GM21381 (cell line): Measurements from ENCODE around the gene SRI.
A peak's percentile ranks its signal among the peaks of the same experiment; 100 is the strongest.
"Not testable (repeated sequence)": the region's sequence is repeated elsewhere in the genome, so short reads cannot be mapped to it uniquely, and the experiment has no call there.

Experiments used
- ATAC-seq: cut with Tn5 transposase; IDR thresholded peaks from one replicate; pipeline ENCODE4 v1.9.1; 2021; ENCODE audit warnings: mild to moderate bottlenecking, moderate library complexity; ENCODE audit not compliant: unreplicated experiment

Gene SRI, protein sequence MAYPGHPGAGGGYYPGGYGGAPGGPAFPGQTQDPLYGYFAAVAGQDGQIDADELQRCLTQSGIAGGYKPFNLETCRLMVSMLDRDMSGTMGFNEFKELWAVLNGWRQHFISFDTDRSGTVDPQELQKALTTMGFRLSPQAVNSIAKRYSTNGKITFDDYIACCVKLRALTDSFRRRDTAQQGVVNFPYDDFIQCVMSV

DNA sequence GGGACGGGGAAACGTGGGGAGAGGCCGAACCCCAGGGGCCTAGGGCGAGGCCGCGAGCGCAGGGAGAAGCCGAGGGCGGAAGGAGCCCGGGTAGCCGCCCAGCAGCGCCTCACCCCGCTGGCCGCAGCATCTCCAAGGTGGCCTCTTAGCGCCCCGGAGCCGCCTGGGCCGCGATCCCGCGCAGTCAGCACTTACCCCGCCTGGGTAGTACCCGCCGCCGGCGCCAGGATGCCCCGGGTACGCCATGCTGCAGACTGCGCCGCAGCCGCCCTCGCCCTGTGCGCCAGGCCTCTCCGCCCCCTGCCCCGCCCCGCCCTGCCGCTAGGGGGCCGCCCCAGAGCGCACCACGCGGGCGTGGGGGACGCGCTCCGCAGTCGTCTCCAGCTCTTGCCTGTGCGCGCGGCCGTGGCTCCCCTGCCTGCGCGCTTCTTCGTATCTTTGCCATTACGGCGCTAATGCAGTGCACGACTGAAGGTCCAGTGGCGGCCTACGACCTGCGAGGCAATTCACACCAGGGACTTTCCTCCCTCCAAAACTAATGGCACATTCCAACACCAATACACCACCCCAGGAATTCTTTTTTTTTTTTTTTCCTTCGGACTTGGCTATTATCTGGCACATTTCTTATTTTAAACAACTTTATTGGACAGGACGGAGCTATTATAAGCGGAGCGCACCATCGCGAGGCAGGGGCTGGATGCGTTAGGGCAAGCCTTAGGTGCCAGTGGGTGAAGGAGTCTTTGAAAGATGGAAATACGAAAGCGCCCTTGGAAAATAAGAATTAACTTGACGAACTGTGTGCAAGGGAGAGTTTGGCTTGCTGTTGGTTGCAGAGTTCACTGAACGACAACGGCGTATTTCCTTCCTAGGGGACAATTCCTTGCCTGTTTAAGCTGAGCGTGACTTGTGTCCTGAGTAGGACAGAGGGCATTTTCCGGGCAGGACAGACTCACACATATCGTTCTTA is at the start of gene SRI:
SRI (minus strand) TSS at position 258 of the 967 bp plus-strand sequence; CDS start at position 246, 12 bp downstream.
- peak; percentile 68 for ATAC-seq

- ATAC-seq: no peak
Measured at GRCh38 chr7:88269586-88269985, 49.7 kb upstream of the SRI start.

DNA sequence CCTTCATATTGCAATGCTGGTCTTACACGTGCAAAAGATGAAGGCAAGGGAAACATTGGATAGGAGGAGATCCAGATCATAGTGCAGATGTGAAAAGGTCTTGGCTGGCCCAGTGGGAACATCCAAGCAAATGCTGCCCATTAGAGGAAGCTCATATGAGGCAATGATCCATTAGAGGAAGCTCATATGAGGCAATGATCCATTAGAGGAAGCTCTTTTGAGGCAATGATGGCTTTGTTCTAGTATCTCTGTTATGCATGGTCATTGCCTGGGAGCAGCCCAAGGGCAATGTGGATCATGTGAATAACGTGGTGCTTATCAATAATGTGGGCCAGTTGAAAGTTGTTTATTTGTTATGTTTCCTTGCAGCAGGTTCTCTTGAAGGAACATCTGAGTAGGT is 49.0 kb upstream of the SRI start:
- no peak for ATAC-seq

DNA sequence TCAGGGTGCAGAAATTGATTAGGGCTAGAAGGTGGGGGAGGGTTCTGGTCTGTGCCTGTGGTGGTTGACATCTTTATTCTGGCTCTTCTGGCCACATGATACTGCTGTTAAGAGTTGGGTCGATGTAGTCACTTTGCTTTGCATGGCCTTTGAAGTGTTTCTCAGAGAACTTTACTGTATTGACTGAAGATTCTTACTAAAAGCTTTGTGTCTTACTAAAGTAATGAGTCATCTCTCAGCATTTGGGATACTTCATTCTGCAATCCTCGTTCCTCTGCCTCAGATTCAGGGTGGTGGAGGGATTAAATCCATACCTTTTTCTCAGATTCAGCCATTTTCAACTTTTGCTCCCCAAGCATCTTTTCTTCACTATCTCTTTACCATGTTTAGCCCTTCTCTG is 48.2 kb upstream of the SRI start:
- no peak for ATAC-seq

DNA sequence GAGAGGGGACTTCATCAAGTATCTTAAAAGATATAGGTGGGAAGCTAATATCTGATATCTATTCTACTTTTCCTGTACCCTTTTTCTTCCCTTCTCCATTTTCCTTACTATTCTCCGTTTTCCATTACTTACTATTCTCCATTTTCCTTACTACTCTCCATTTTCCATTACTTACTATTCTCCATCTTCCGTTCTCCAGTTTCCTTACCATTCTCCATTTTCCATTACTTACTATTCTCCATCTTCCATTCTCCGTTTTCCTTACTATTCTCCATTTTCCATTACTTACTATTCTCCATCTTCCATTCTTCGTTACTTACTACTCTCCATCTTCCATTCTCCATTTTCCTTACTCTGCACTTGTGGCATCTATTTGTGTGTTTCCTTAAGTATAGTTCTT is 47.6 kb upstream of the SRI start:
- ATAC-seq: no peak

GRCh38 chr7:88264987-88265386 is 45.1 kb upstream of the SRI start:
- not testable (repeated sequence) for ATAC-seq

DNA sequence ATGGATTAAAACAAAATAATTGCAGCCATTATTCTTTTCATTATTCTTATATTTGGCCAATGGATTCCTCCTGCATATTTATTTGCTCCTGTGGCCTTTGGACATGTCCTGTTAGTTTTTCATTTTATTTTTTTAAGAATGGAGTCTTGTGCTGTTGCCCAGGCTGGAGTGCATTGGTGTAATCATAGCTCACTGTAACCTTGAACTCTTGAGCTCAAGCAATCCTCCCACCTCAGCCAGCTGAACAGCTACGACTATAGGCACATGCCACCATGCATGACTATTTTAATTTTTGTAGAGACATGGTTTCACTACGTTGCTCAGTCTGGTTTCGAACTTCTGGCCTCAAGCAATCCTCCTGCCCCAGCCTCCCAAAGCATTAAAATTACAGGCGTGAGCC is 42.7 kb upstream of the SRI start:
- no peak for ATAC-seq

DNA sequence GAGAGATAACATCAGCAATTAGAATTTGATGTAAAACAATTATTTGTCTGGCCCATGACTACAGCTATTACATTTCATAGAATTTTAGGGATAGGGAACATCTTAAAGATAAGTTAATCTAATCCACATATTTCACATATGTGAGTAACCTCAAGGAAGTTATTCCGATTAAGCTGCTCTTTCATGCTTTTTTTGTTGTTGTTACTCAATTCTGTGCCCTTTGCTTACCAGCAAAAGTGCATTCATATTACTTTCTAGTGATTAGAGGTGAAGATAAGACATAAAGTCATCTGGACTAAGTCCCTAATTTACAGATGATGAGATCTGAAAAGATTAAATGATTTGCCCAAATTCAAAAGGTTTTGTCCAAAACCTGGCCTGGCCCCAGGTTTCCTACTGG is 40.9 kb upstream of the SRI start:
- no peak for ATAC-seq

- ATAC-seq: no peak
Measured at GRCh38 chr7:88259656-88260380, 40.0 kb upstream of the SRI start.

- not testable (repeated sequence) for ATAC-seq
Measured at GRCh38 chr7:88258296-88258695, 38.5 kb upstream of the SRI start.

DNA sequence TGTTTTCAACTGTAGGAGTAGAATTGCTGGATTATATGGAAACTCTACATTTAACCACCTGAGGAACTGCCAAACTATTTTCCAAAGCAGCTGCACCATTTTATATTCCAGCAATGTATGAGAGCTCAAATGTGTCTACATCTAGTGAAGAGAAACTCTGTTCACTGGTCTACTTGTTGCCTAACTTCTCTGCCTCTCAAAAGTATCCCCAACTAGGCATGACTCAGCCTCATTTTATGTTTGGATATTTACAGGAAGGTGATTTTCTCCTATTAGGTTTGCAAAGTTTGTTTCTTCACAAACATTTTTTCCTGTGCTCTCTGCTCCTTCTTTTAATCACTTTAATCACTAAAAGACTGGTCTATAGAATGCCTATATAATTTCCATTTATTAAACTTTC is 37.1 kb upstream of the SRI start:
- ATAC-seq: no peak

DNA sequence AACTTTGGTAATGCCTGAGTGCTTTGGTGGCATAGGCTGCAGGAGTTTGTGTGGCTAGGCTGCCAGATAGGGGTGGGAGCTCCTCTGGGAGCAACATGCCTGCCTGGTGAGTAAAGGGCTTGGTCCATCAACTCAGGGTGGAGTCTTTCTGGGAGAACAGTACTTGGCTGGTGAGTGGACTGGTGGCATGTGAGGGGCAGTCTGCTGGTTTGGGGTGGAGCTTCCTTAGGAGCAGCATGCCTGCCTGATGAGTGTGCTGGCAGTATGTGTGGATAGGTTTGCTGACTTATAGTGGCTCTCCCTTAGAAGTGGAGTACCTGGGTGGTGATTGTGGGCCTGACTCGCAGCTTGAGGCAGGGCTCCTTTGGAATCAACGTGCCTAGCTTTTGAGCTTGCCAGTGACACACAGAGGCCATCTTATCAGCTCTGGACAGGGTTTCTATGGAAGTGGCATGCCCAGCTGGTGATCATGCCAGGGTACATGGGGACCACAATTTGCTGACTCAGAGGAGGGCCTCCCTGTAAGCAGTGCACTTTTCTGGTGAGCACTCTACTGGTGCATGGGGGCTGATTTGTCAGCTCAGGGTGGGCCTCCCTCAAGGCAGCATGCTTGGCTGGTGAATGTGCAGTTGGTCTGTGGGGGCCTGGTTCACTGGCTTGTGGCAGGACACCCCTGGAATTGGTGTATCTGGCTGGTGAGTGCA is 35.0 kb upstream of the SRI start:
- ATAC-seq: no peak

DNA sequence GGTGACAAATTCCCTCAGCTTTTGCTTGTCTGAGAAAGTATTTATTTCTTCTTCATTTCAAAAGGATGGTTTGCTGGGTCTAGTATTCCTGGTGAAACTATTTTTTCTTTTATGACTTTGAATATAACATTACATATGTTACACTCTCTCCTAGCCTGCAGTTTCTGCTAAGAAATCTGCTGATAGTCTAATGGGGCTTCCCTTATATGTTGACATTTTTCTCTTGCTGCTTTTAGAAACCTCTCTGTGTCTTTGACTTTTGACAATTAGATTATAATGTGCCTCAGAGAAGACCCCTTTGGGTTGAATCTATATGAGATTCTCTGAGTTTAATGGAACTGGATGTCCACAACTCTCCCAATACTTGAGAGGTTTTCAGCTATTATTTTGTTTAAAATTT is 33.8 kb upstream of the SRI start:
- ATAC-seq: no peak

DNA sequence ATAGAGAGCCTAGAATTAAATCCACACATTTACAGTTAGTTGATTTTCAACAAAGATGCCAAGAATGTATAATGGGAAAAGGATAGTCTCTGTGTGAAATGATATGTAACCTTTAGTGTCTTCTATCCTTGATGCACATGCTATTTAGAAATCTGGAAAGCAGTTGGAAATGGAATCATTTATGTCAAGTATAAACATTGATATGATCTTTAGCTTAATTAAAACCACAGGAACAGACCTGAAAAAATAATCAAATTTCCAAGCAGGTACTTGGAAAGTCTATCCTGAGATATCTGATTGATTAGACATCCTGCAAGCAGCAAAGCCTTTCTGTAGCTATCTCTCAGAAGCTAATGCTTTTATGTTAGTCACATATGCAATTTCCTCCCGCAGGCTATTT is 24.4 kb upstream of the SRI start:
- ATAC-seq: no peak

DNA sequence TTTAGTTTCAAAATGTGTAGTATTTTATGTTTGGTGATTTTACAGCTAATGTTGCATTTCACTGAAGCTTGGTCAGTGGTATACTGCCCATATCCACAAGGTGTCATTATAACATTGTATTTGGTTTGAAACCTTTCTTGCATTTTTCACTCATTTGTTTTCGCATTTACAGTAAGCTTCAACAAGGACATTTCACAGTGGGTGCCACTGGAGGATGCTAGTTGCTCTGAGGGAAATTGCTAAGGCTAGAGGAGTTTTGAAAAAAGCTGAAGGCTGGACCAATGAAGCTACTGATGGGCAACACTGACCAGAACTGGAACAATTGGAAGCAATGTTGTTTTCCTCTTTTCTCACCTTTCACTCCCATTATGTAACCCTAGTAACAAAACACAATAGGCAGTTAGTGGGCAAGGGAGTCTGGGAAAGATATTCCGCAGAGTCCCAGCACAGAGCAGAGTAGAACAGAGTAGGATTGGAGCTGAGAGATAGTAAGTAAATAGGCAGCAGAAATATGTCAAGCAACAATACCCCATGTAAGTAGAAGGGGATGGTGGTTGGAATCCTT is 23.6 kb upstream of the SRI start:
- ATAC-seq: no peak

DNA sequence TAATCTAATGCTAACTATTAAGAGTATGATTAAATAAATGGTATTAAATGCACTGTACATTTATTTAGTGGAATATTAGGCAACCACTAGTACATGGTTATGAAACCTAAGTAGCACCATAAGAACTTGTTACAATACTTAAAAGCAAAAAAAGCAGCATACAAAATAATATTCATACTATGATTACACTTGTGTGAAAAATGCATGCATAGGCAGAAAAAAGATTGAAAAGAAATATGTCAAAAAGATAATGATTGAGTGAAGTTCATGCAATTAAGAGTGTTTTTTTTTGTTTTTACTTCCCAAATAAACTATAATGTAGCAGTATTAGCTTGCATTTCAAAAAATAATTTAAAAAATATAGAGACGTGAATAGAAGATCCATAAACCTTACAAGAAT is 20.0 kb upstream of the SRI start:
- ATAC-seq: no peak

DNA sequence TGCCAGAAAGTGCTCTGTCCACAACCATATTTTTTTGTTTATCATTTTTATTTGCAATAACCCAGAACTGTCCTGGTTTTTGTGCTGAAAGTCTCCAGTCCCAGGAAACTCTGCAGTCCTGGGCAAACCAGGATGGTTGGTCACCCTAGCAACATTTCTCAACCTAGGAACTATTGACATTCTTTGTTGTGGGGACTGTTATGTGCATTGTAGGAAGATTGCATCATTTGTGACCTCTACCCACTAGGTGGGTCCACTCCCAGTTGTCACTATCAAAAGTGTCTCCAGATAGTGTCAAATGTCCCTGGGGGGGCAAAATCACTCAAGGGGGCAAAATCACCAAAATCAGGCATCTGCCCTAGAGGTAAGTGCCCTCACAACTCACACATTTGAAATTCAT is 14.0 kb upstream of the SRI start:
- ATAC-seq: no peak

- no peak for ATAC-seq
Measured at GRCh38 chr7:88230646-88231045, 10.8 kb upstream of the SRI start.

DNA sequence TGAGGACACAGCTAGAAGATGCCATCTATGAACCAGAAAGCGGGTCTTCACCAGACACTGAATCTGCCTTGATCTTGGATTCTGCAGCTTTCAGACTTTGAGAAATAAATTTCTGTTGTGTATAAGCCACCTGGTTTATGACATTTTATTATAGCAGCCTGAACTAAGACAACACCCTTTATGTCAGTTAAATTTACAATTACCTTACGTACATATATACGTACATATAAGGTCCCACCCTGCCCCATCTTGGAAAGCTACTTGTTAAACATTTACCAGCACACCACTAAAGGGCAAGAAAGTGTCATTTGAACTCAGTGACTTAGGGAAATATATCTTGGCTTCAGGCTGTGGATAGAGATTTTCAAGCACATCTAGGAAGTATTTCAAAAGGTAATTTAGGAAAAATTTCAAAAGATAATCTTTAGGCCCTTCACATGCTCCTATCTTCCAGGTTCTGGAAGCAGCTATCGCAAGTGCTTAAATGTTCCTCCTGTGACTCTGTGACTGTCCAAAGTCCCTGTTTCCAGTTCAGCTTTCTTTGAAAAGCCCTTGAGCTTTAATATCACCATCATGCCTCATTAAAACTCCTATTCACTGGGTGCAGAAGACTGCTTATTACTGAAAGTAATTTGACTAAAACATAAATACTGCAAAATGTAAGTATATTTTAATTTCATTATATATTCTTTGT is 9.6 kb upstream of the SRI start:
- ATAC-seq: no peak

- ATAC-seq: no peak
Measured at GRCh38 chr7:88226886-88227516, 7.2 kb upstream of the SRI start.
